ENCODE measurements around the gene TFF1. TPM values are rescaled to one million over a fixed set of nuclear protein-coding genes. Genes with fewer than 3 reads are reported as not detected.

The TFF1 gene
- total and polyA plus RNA-seq, 7 experiments from 2014 or later = not detected

GRCh38 chr21:42373908-42374455 lies 7.6 kb upstream of the TFF1 start:
- peaks cover 0 to 22% (median 5%) of the 10 kb centered on the region in 7 donors for H3K4me1 Mint-ChIP-seq
- ChIA-PET CTCF (no interaction called here), POLR2A (no interaction called here)
- H3K27ac Mint-ChIP-seq = peak overlapping the region in 2 of 9 donors; percentile 61 to 82
- intact Hi-C loops (cut with micrococcal nuclease) = no loop called here
- H3K4me3 ChIP-seq (ENCODE audit: low read length) = no peak overlapping the region
- no peaks in the 10 kb centered on the region for H3K9me3 ChIP-seq (ENCODE audit: control insufficient read depth in 2 of 3, low read length in 3 of 3)
- H3K9me3 Mint-ChIP-seq = no peaks in the 10 kb centered on the region
- no peaks in the 10 kb centered on the region for H3K36me3 ChIP-seq (ENCODE audit: control insufficient read depth in 2 of 3, insufficient read depth in 3 of 3, low read length in 3 of 3)
- ATAC-seq (no peak), DNase-seq (no peak)
- H3K27ac ChIP-seq (ENCODE audit: low read depth, low read length) = no peak overlapping the region
- H3K36me3 Mint-ChIP-seq = peaks cover 0 to 3% (median 0%) of the 10 kb centered on the region in 5 donors
- peaks cover 0 to 4% (median 0%) of the 10 kb centered on the region in 5 donors for H3K27me3 Mint-ChIP-seq
- no peaks in the 10 kb centered on the region for H3K4me1 ChIP-seq (ENCODE audit: control insufficient read depth in 2 of 2, insufficient read depth in 2 of 2, low read length in 2 of 2)
- H3K4me3 Mint-ChIP-seq = peak overlapping the region in 1 of 10 donors; percentile 11
- no peaks in the 10 kb centered on the region for H3K27me3 ChIP-seq (ENCODE audit: control insufficient read depth in 2 of 2, insufficient read depth in 2 of 2, low read length in 2 of 2)

- no peaks in the 10 kb centered on the region for H3K27me3 ChIP-seq (ENCODE audit: control insufficient read depth in 2 of 2, insufficient read depth in 2 of 2, low read length in 2 of 2)
- no peaks in the 10 kb centered on the region for H3K9me3 ChIP-seq (ENCODE audit: control insufficient read depth in 2 of 3, low read length in 3 of 3)
- intact Hi-C loops (cut with micrococcal nuclease) = no loop called here
- Mint-ChIP-seq H3K4me1 (peaks cover 0 to 23% (median 5%) of the 10 kb centered on the region in 7 donors), H3K27me3 (peaks cover 0 to 4% (median 0%) of the 10 kb centered on the region in 5 donors), H3K27ac (peak overlapping the region in 2 of 9 donors; percentile 11 to 44), H3K4me3 (peak overlapping the region in 1 of 10 donors; percentile 10), H3K36me3 (peaks cover 0 to 3% (median 0%) of the 10 kb centered on the region in 5 donors), H3K9me3 (no peaks in the 10 kb centered on the region)
- no peaks in the 10 kb centered on the region for H3K36me3 ChIP-seq (ENCODE audit: control insufficient read depth in 2 of 3, insufficient read depth in 3 of 3, low read length in 3 of 3)
- ChIA-PET CTCF (no interaction called here), POLR2A (interaction anchor here (0.8 kb wide), 1 partner anchor 20 kb away, joined by 7 read pairs; no protein-coding TSS in a partner anchor)
- H3K27ac ChIP-seq (ENCODE audit: low read depth, low read length) = no peak overlapping the region
- H3K4me3 ChIP-seq (ENCODE audit: low read length) = no peak overlapping the region
- no peak for DNase-seq
- H3K4me1 ChIP-seq (ENCODE audit: control insufficient read depth in 2 of 2, insufficient read depth in 2 of 2, low read length in 2 of 2) = no peaks in the 10 kb centered on the region
- no peak for ATAC-seq
Measured at GRCh38 chr21:42373196-42373907, 7.0 kb upstream of the TFF1 start.

GRCh38 chr21:42370894-42371654 lies 4.7 kb upstream of the TFF1 start:
- H3K4me1 Mint-ChIP-seq = peaks cover 0 to 26% (median 5%) of the 10 kb centered on the region in 7 donors
- Histone ChIP-seq H3K4me1 (ENCODE audit: control insufficient read depth in 2 of 2, insufficient read depth in 2 of 2, low read length in 2 of 2) (no peaks in the 10 kb centered on the region), H3K27ac (ENCODE audit: low read depth, low read length) (no peak overlapping the region), H3K9me3 (ENCODE audit: control insufficient read depth in 2 of 3, low read length in 3 of 3) (no peaks in the 10 kb centered on the region), H3K36me3 (ENCODE audit: control insufficient read depth in 2 of 3, insufficient read depth in 3 of 3, low read length in 3 of 3) (no peaks in the 10 kb centered on the region), H3K4me3 (ENCODE audit: low read length) (no peak overlapping the region), H3K27me3 (ENCODE audit: control insufficient read depth in 2 of 2, insufficient read depth in 2 of 2, low read length in 2 of 2) (no peaks in the 10 kb centered on the region)
- intact Hi-C loops (cut with micrococcal nuclease) = no loop called here
- H3K9me3 Mint-ChIP-seq = no peaks in the 10 kb centered on the region
- ATAC-seq = no peak
- ChIA-PET POLR2A (no interaction called here), CTCF (no interaction called here)
- H3K27ac Mint-ChIP-seq = peak overlapping the region in 4 of 9 donors; percentile 18 to 83 (median 40)
- H3K27me3 Mint-ChIP-seq = peaks cover 0 to 4% (median 0%) of the 10 kb centered on the region in 5 donors
- H3K4me3 Mint-ChIP-seq = no peak overlapping the region
- DNase-seq = no peak
- H3K36me3 Mint-ChIP-seq = no peaks in the 10 kb centered on the region

- H3K27me3 ChIP-seq (ENCODE audit: control insufficient read depth in 2 of 2, insufficient read depth in 2 of 2, low read length in 2 of 2) = no peaks in the 10 kb centered on the region
- H3K36me3 Mint-ChIP-seq = no peaks in the 10 kb centered on the region
- H3K27ac Mint-ChIP-seq = no peak overlapping the region
- no peaks in the 10 kb centered on the region for H3K4me1 ChIP-seq (ENCODE audit: control insufficient read depth in 2 of 2, insufficient read depth in 2 of 2, low read length in 2 of 2)
- H3K27me3 Mint-ChIP-seq = peaks cover 0 to 4% (median 0%) of the 10 kb centered on the region in 5 donors
- H3K4me3 Mint-ChIP-seq = no peak overlapping the region
- CTCF ChIA-PET = no interaction called here
- DNase-seq (no peak), ATAC-seq (no peak)
- no peaks in the 10 kb centered on the region for H3K9me3 Mint-ChIP-seq
- no peak overlapping the region for H3K4me3 ChIP-seq (ENCODE audit: low read length)
- no peak overlapping the region for H3K27ac ChIP-seq (ENCODE audit: low read depth, low read length)
- H3K4me1 Mint-ChIP-seq = peaks cover 0 to 26% (median 5%) of the 10 kb centered on the region in 7 donors
- intact Hi-C loops (cut with micrococcal nuclease) = no loop called here
- POLR2A ChIA-PET = no interaction called here
- H3K9me3 ChIP-seq (ENCODE audit: control insufficient read depth in 2 of 3, low read length in 3 of 3) = no peaks in the 10 kb centered on the region
- no peaks in the 10 kb centered on the region for H3K36me3 ChIP-seq (ENCODE audit: control insufficient read depth in 2 of 3, insufficient read depth in 3 of 3, low read length in 3 of 3)
Measured at GRCh38 chr21:42369821-42370220, 3.5 kb upstream of the TFF1 start.

GRCh38 chr21:42367367-42368165 lies 1.2 kb upstream of the TFF1 start:
- no peaks in the 10 kb centered on the region for H3K27me3 ChIP-seq (ENCODE audit: control insufficient read depth in 2 of 2, insufficient read depth in 2 of 2, low read length in 2 of 2)
- H3K4me1 Mint-ChIP-seq = peaks cover 2 to 11% (median 8%) of the 10 kb centered on the region in 7 donors
- CTCF ChIA-PET = no interaction called here

GRCh38 chr21:42365770-42366169 lies 565 bp downstream of the TFF1 start:
- H3K4me1 Mint-ChIP-seq = peaks cover 0 to 9% (median 5%) of the 10 kb centered on the region in 7 donors
- no peaks in the 10 kb centered on the region for H3K9me3 ChIP-seq (ENCODE audit: control insufficient read depth in 2 of 3, low read length in 3 of 3)
- ChIA-PET CTCF (no interaction called here), POLR2A (no interaction called here)
- no peak overlapping the region for H3K4me3 ChIP-seq (ENCODE audit: low read length)
- no peak for ATAC-seq
- peaks cover 0 to 15% (median 0%) of the 10 kb centered on the region in 5 donors for H3K27me3 Mint-ChIP-seq
- no peak for DNase-seq
- H3K27me3 ChIP-seq (ENCODE audit: control insufficient read depth in 2 of 2, insufficient read depth in 2 of 2, low read length in 2 of 2) = no peaks in the 10 kb centered on the region
- H3K27ac Mint-ChIP-seq = no peak overlapping the region
- H3K36me3 Mint-ChIP-seq = no peaks in the 10 kb centered on the region
- no peaks in the 10 kb centered on the region for H3K4me1 ChIP-seq (ENCODE audit: control insufficient read depth in 2 of 2, insufficient read depth in 2 of 2, low read length in 2 of 2)
- no peak overlapping the region for H3K27ac ChIP-seq (ENCODE audit: low read depth, low read length)
- no peaks in the 10 kb centered on the region for H3K36me3 ChIP-seq (ENCODE audit: control insufficient read depth in 2 of 3, insufficient read depth in 3 of 3, low read length in 3 of 3)
- intact Hi-C loops (cut with micrococcal nuclease) = no loop called here
- H3K4me3 Mint-ChIP-seq = no peak overlapping the region
- H3K9me3 Mint-ChIP-seq = no peaks in the 10 kb centered on the region

More at GRCh38 chr21:42367367-42368165, 1.2 kb upstream of the TFF1 start:
- Mint-ChIP-seq H3K9me3 (no peaks in the 10 kb centered on the region), H3K4me3 (no peak overlapping the region), H3K27ac (no peak overlapping the region), H3K27me3 (peaks cover 0 to 11% (median 0%) of the 10 kb centered on the region in 5 donors), H3K36me3 (no peaks in the 10 kb centered on the region)
- ATAC-seq = no peak
- Histone ChIP-seq H3K9me3 (ENCODE audit: control insufficient read depth in 2 of 3, low read length in 3 of 3) (no peaks in the 10 kb centered on the region), H3K27ac (ENCODE audit: low read depth, low read length) (no peak overlapping the region), H3K4me1 (ENCODE audit: control insufficient read depth in 2 of 2, insufficient read depth in 2 of 2, low read length in 2 of 2) (no peaks in the 10 kb centered on the region), H3K4me3 (ENCODE audit: low read length) (no peak overlapping the region), H3K36me3 (ENCODE audit: control insufficient read depth in 2 of 3, insufficient read depth in 3 of 3, low read length in 3 of 3) (no peaks in the 10 kb centered on the region)
- no peak for DNase-seq
- POLR2A ChIA-PET = interaction anchor here (0.6 to 1.1 kb wide), 2 partner anchors 36 to 44 kb away, joined by 3 to 4 read pairs; partner anchors contain the start of gene UBASH3A
- intact Hi-C loops (cut with micrococcal nuclease) = no loop called here
